GM21367 (cell line): ENCODE measurements around the gene ATP8A2.
"Not testable (repeated sequence)": the region's sequence is repeated elsewhere in the genome, so short reads cannot be mapped to it uniquely, and the experiment has no call there.

Source experiments
- ATAC-seq: cut with Tn5 transposase; IDR thresholded peaks from one replicate; pipeline ENCODE4 v1.9.1; 2021; ENCODE audit not compliant: unreplicated experiment

The ATP8A2 gene

DNA sequence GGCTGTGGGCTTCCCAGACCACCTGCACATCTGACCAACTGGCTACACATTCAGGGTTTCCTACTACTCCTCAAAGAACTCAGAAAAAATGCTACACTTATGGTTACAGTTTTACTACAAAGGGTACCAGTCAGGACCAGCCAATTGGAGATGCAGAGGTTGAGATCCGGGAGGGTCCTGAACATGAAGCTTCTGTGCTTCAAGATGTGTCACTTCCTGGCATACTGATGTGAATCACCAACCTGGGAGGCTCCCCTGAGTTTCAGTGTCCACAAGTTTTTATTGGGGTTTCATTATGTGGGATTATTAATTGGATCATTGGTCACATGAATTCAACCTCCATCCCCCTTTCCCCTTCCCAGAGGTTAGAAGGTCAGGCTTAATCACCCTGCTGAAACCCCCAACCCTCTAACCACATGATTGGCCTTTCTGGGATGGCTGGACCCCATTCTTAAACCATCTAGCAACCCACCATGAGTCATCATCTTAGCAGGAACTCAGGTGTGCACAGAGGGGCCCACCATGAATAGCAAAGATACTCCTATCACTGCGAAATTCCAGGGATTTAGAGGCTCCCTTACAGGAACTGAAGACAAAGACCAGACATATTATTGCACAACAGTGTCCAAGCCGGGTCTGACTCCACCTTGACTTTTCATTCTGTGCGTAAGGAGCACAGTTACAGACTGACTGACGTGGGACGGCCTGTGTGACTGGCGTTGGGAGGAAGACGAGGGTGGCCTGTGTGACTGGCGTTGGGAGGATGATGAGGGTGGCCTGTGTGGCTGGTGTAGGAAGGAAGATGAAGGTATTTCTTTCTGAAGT is 90.7 kb downstream of the ATP8A2 start:
- ATAC-seq, result no peak

- no peak for ATAC-seq
Measured at GRCh38 chr13:25463496-25463895, 91.7 kb downstream of the ATP8A2 start.

DNA sequence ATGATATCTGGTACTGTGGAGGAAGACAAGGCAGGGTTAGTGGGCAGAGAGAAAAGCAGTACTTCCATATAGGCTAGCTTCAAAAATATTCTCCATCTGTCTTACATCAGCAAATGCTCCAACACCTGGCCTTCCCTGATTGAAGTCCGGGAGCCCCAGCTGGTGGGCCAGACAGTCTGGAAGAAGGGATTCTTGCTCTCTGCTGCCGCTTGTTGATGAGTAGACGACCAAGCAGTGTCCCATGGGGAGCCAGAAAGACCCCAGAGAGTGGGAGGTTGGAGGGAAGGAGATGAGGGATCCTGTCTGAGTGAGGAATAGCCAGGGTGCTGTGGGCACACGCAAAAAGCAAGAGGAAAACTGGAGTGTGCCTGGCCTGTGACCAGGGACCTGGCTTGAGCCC is 95.1 kb downstream of the ATP8A2 start:
- no peak for ATAC-seq

- no peak for ATAC-seq
Measured at GRCh38 chr13:25468325-25469168, 96.8 kb downstream of the ATP8A2 start.

DNA sequence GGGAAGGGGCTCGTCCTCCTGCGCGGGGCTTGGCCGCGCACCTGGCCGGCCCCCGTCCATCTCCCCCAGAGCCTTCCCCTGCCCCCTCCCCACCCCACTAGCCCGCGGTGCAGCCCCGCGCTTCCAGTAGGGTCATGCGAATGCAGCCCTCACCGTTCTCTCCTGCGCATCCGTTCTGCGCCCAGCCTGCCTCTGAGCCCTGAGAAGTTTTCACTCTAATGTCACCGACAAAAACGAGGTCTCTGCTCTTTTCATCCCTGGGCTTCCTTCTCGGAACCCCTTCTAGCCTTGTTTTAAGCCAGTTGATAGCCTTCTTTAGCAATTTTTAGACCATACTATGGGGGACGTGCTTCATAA is 97.4 kb downstream of the ATP8A2 start:
- ATAC-seq, result no peak

- no peak for ATAC-seq
Measured at GRCh38 chr13:25473864-25474263, 102.1 kb downstream of the ATP8A2 start.

GRCh38 chr13:25478186-25478585 is 106.4 kb downstream of the ATP8A2 start:
- no peak for ATAC-seq

- no peak for ATAC-seq
Measured at GRCh38 chr13:25489238-25489637, 117.5 kb downstream of the ATP8A2 start.

- ATAC-seq, result no peak
Measured at GRCh38 chr13:25490236-25490635, 118.5 kb downstream of the ATP8A2 start.

GRCh38 chr13:25493931-25494640 is 122.3 kb downstream of the ATP8A2 start:
- ATAC-seq, result no peak

- ATAC-seq, result no peak
Measured at GRCh38 chr13:25494698-25495411, 123.1 kb downstream of the ATP8A2 start.

DNA sequence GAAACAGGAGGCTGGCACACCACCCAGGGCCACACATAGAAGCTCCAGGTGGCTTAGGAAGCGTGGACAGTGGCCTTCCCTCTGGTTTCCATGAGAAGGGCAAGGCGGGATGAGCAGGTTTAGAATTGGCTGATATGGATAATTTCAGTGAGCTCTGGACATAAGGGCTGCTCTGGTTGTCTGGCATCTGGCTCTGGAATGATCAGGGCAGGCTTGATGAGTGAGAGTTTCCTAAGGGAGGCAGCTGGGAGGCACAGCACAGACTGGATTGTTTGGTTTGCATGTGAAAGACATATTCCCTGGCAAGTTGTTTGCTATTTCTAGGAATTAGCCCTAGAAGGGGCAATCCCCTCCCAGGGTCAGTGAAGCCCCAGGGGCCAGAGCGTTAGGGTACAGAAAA is 129.5 kb downstream of the ATP8A2 start:
- ATAC-seq, result no peak

DNA sequence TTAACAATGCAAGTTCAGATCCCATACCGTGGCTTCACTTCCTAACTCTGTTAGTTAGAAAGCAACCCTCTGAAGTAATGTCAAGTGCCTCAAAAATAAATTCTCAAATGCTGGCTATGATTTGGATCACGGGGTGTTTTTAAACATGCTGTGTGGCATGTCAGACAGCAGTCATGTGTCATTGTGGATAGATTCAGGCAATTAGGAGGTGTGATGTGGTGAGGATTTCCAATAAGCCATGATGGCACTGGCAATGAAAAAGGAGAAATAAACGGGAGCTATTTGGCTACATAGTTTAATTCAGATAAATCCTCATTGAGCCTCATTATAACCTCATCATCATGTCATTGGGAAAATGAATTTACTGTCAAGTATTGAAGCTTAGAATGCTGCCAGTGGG is 130.3 kb downstream of the ATP8A2 start:
- ATAC-seq, result no peak

DNA sequence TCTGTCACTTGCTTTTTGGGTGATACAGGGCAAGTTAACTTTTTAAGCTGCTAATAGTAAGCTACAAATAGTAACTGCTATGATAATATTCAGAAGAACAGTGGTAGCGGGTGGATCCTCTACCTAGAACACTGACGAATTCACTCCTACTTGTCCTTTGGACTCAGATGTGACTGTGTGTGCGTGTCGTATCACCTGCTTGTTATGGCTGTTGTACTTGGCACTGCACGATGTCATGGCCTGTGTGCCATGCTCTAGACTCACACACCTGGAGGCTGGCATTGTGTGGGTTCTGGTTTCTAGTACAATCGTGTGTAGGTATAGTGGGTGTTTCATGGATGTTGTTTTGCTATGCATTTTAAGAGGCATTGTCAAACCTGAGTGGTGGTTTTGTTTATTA is 130.8 kb downstream of the ATP8A2 start:
- no peak for ATAC-seq

DNA sequence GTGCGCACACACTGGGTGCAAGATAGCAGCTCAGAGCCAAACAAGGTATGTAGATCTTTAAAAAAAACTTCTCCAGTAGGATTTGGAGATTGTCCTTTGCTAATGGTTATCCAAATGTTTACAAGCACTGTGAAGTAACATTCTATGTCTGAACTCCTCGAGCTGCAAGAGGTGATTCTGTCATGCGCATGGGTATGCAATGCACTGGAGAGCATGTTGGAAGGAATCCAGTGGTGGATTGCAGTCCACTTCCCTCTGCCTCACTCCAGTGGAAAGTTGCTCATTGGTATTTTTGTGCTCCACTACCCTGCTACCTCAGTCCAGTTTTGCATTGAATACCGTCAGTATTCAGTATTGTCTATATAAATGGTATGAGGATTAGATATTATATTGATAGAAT is 132.1 kb downstream of the ATP8A2 start:
- no peak for ATAC-seq

GRCh38 chr13:25507841-25508240 is 136.1 kb downstream of the ATP8A2 start:
- ATAC-seq, result no peak

- ATAC-seq, result not testable (repeated sequence)
Measured at GRCh38 chr13:25513060-25513459, 141.3 kb downstream of the ATP8A2 start.

GRCh38 chr13:25518441-25518840 is 146.7 kb downstream of the ATP8A2 start:
- no peak for ATAC-seq

DNA sequence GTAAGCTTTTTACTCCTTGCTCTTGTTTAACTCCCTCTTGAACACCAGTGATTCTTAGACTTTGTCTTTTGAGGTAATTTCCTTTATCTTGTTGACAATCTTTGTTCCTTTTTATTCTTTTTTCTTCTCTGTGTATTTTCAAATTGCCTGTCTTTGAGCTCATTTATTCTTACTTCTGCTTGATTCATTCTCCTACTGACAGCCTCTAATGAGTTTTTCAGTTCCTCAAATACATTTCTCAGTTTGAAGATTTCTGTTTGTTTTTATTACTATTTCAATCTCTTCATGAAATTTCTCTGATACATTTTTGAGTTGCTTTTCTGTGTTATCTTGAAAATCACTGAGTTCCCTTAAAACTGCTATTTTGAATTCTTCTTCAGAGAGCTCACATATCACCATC is 154.1 kb downstream of the ATP8A2 start:
- no peak for ATAC-seq

- ATAC-seq, result no peak
Measured at GRCh38 chr13:25528266-25528665, 156.5 kb downstream of the ATP8A2 start.

GRCh38 chr13:25529425-25529824 is 157.7 kb downstream of the ATP8A2 start:
- no peak for ATAC-seq
